ENCODE data around the gene IGF2R. TPM values are rescaled to one million over a fixed set of nuclear protein-coding genes. Genes with fewer than 3 reads are reported as not detected.

IGF2R gene
- total and polyA plus RNA-seq, 2 donors (not counting 1 experiment from before 2014, with no cell fraction given), result 9.5 to 53.3 TPM

GRCh38 chr6:160013987-160014868, 45.3 kb downstream of the IGF2R start:
- TF ChIP-seq CTCF (IDR thresholded peaks at IDR 0.05) (no peak), EZH2 (IDR thresholded peaks at IDR 0.05; ENCODE audit: borderline replicate concordance, insufficient read depth, low read depth, low read length, poor library complexity, severe bottlenecking) (no peak)
- no peak overlapping the region for H2AFZ ChIP-seq (ENCODE audit: insufficient read depth, low read depth, low read length, poor library complexity, severe bottlenecking)
- H3K27me3 ChIP-seq (replicated peaks in 1 of 4; ENCODE audit: control extremely low read depth in 1 of 4, control insufficient read depth in 3 of 4, insufficient read depth in 4 of 4, low read length in 3 of 4), result no peaks in the 10 kb centered on the region
- peaks cover 0 to 11% (median 0%) of the 10 kb centered on the region in 3 donors for H3K9me3 ChIP-seq (ENCODE audit: control extremely low read depth in 1 of 3, control insufficient read depth in 2 of 3, insufficient read depth in 1 of 3, low read length in 2 of 3)
- no peak overlapping the region for H3K9ac ChIP-seq (ENCODE audit: low read length)
- H3K79me2 ChIP-seq (ENCODE audit: control insufficient read depth, insufficient read depth, low read length), result no peaks in the 10 kb centered on the region
- peaks cover 11 to 34% of the 10 kb centered on the region in 2 experiments for H3K36me3 ChIP-seq (replicated peaks in 1 of 2; ENCODE audit: control extremely low read depth in 1 of 2, control insufficient read depth in 1 of 2, extremely low read depth in 1 of 2, insufficient read depth in 2 of 2, low read length in 1 of 2)
- no peak overlapping the region for H3K27ac Mint-ChIP-seq
- no peak for ATAC-seq (ENCODE audit: low read depth)
- ChIA-PET CTCF (interaction anchor here (0.8 kb wide), 1 partner anchor 119 kb away, joined by 3 read pairs; no protein-coding TSS in a partner anchor), POLR2A (no interaction called here)
- H4K20me1 ChIP-seq (ENCODE audit: control insufficient read depth, insufficient read depth, low read length, poor library complexity, severe bottlenecking), result no peaks in the 10 kb centered on the region
- H3K4me1 ChIP-seq (ENCODE audit: control insufficient read depth in 2 of 2, insufficient read depth in 2 of 2, low read length in 2 of 2), result peaks cover 0 to 19% of the 10 kb centered on the region in 2 donors
- H3K4me2 ChIP-seq (replicated peaks; ENCODE audit: low read depth, low read length, poor library complexity, severe bottlenecking), result no peak overlapping the region
- no peak overlapping the region for H3K27ac ChIP-seq (ENCODE audit: low read length in 2 of 2)
- 50% methylated on average over 2 of the region's 4 CpGs for WGBS (ENCODE audit: insufficient coverage)
- H3K4me3 Mint-ChIP-seq, result no peak overlapping the region
- DNase-seq, result no peak
- H3K4me3 ChIP-seq (ENCODE audit: control extremely low read depth in 1 of 5, extremely low read depth in 1 of 5, insufficient read depth in 1 of 5, low read depth in 2 of 5, low read length in 4 of 5), result no peak overlapping the region
- intact Hi-C loops (cut with micrococcal nuclease), result no loop called here
- H3K27me3 Mint-ChIP-seq, result no peaks in the 10 kb centered on the region
- H3K4me1 Mint-ChIP-seq, result peaks cover 11% of the 10 kb centered on the region
- no peaks in the 10 kb centered on the region for H3K9me3 Mint-ChIP-seq (ENCODE audit: insufficient read depth)

GRCh38 chr6:160014869-160015182, 45.9 kb downstream of the IGF2R start:
- WGBS (ENCODE audit: insufficient coverage), result 100% methylated on average over 1 of the region's 2 CpGs
- CTCF ChIA-PET, result no interaction called here
- Mint-ChIP-seq H3K9me3 (ENCODE audit: insufficient read depth) (no peaks in the 10 kb centered on the region), H3K27me3 (no peaks in the 10 kb centered on the region), H3K4me1 (peaks cover 11% of the 10 kb centered on the region), H3K27ac (no peak overlapping the region), H3K4me3 (no peak overlapping the region)
- Histone ChIP-seq H2AFZ (ENCODE audit: insufficient read depth, low read depth, low read length, poor library complexity, severe bottlenecking) (no peak overlapping the region), H3K9ac (ENCODE audit: low read length) (no peak overlapping the region), H3K4me3 (ENCODE audit: control extremely low read depth in 1 of 5, extremely low read depth in 1 of 5, insufficient read depth in 1 of 5, low read depth in 2 of 5, low read length in 4 of 5) (no peak overlapping the region), H3K27ac (ENCODE audit: low read length in 2 of 2) (no peak overlapping the region), H3K4me2 (replicated peaks; ENCODE audit: low read depth, low read length, poor library complexity, severe bottlenecking) (no peak overlapping the region), H3K36me3 (replicated peaks in 1 of 2; ENCODE audit: control extremely low read depth in 1 of 2, control insufficient read depth in 1 of 2, extremely low read depth in 1 of 2, insufficient read depth in 2 of 2, low read length in 1 of 2) (peaks cover 11 to 33% of the 10 kb centered on the region in 2 experiments), H3K4me1 (ENCODE audit: control insufficient read depth in 2 of 2, insufficient read depth in 2 of 2, low read length in 2 of 2) (peaks cover 0 to 19% of the 10 kb centered on the region in 2 donors), H3K27me3 (replicated peaks in 1 of 4; ENCODE audit: control extremely low read depth in 1 of 4, control insufficient read depth in 3 of 4, insufficient read depth in 4 of 4, low read length in 3 of 4) (no peaks in the 10 kb centered on the region), H3K79me2 (ENCODE audit: control insufficient read depth, insufficient read depth, low read length) (no peaks in the 10 kb centered on the region), H3K9me3 (ENCODE audit: control extremely low read depth in 1 of 3, control insufficient read depth in 2 of 3, insufficient read depth in 1 of 3, low read length in 2 of 3) (peaks cover 0 to 11% (median 0%) of the 10 kb centered on the region in 3 donors), H4K20me1 (ENCODE audit: control insufficient read depth, insufficient read depth, low read length, poor library complexity, severe bottlenecking) (no peaks in the 10 kb centered on the region)
- POLR2A ChIA-PET, result no interaction called here
- ATAC-seq (ENCODE audit: low read depth) (no peak), DNase-seq (no peak)
- intact Hi-C loops (cut with micrococcal nuclease), result loop anchor here (5.0 kb wide), 1 partner anchor 33 kb away; no protein-coding TSS in a partner anchor
- TF ChIP-seq EZH2 (IDR thresholded peaks at IDR 0.05; ENCODE audit: borderline replicate concordance, insufficient read depth, low read depth, low read length, poor library complexity, severe bottlenecking) (no peak), CTCF (IDR thresholded peaks at IDR 0.05) (no peak)
